SK-N-SH (cell line): ENCODE data around the gene GPX6.
"Not testable (repeated sequence)": the region's sequence is repeated elsewhere in the genome, so short reads cannot be mapped to it uniquely, and the experiment has no call there.

Experiments used
- EP300 ChIP-seq, 2 experiments: IDR thresholded peaks; 2 replicates each; pipeline versions ENCODE4 v1.4.0 to v1.6.1; 2012; ENCODE audit warnings: borderline replicate concordance in 1 of 2, low read depth in 1 of 2, low read length in 1 of 2
- FOSL2 ChIP-seq: IDR thresholded peaks from 2 replicates; pipeline ENCODE4 v1.4.0; 2012; ENCODE audit warnings: low read depth, mild to moderate bottlenecking, moderate library complexity, borderline replicate concordance
- MXI1 ChIP-seq: IDR thresholded peaks from 2 replicates; pipeline ENCODE4 v1.6.1; 2012; ENCODE audit warnings: mild to moderate bottlenecking, low read depth, low read length, improper control_type of control experiment
- NRF1 ChIP-seq: IDR thresholded peaks from 2 replicates; pipeline ENCODE4 v1.6.1; 2012; ENCODE audit warnings: low read depth, mild to moderate bottlenecking, low read length
- RAD21 ChIP-seq: IDR thresholded peaks from 2 replicates; pipeline ENCODE4 v1.6.1; 2012; ENCODE audit warnings: mild to moderate bottlenecking, low read length
- RFX5 ChIP-seq: IDR thresholded peaks from 2 replicates; pipeline ENCODE4 v1.6.1; 2012; ENCODE audit warnings: mild to moderate bottlenecking, improper control_type of control experiment, low read length
- RXRA ChIP-seq: IDR thresholded peaks from 2 replicates; pipeline ENCODE4 v1.4.0; 2012; ENCODE audit warnings: low read depth, mild to moderate bottlenecking, borderline replicate concordance
- SMC3 ChIP-seq: IDR thresholded peaks from 2 replicates; pipeline ENCODE4 v1.6.1; 2012; ENCODE audit warnings: low read depth, low read length, improper control_type of control experiment
- YY1 ChIP-seq: IDR thresholded peaks from 2 replicates; pipeline ENCODE4 v1.4.0; 2012; ENCODE audit warnings: low read depth, mild to moderate bottlenecking
- TF ChIP-seq, protein P1 (sequence below): fragments of 200-600 bp; sonication (generic); IDR thresholded peaks from 2 replicates; pipeline ENCODE4 v1.6.1; 2017; ENCODE audit warnings: antibody characterized with exemption, mild to moderate bottlenecking, moderate library complexity

DNA sequence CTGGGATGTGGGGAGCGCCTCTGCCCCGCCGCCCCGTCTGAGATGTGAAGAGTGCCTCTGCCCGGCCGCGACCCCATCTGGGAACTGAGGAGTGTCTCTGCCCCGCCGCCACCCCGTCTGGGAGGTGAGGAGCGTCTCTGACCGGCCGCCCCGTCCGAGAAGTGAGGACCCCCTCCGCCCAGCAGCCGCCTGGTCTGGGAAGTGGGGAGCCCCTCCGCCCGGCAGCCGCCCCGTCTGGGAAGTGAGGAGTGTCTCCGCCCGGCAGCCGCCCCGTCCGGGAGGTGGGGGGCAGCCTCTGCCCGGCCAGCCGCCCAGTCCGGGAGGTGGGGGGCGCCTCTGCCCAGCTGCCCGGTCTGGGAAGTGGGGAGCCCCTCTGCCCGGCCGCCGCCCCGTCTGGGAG lies 13.5 kb downstream of the GPX6 start:
- not testable (repeated sequence) for TF ChIP-seq SMC3; FOSL2; RAD21; NRF1; EP300 (IDR thresholded peaks at IDR 0.05; ENCODE audit: borderline replicate concordance in 1 of 2, low read depth in 1 of 2, low read length in 1 of 2); RFX5; MXI1; YY1; RXRA
- TF ChIP-seq, protein P1, sequence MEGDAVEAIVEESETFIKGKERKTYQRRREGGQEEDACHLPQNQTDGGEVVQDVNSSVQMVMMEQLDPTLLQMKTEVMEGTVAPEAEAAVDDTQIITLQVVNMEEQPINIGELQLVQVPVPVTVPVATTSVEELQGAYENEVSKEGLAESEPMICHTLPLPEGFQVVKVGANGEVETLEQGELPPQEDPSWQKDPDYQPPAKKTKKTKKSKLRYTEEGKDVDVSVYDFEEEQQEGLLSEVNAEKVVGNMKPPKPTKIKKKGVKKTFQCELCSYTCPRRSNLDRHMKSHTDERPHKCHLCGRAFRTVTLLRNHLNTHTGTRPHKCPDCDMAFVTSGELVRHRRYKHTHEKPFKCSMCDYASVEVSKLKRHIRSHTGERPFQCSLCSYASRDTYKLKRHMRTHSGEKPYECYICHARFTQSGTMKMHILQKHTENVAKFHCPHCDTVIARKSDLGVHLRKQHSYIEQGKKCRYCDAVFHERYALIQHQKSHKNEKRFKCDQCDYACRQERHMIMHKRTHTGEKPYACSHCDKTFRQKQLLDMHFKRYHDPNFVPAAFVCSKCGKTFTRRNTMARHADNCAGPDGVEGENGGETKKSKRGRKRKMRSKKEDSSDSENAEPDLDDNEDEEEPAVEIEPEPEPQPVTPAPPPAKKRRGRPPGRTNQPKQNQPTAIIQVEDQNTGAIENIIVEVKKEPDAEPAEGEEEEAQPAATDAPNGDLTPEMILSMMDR: not testable (repeated sequence)
